Measurements from ENCODE around the gene ELOVL7. TPM values are rescaled to one million over a fixed set of nuclear protein-coding genes. Genes with fewer than 3 reads are reported as not detected.

ELOVL7 gene
- total and polyA plus RNA-seq, 2 donors (not counting 1 experiment from before 2014, with no cell fraction given) = under 0.01 to 0.07 TPM

DNA sequence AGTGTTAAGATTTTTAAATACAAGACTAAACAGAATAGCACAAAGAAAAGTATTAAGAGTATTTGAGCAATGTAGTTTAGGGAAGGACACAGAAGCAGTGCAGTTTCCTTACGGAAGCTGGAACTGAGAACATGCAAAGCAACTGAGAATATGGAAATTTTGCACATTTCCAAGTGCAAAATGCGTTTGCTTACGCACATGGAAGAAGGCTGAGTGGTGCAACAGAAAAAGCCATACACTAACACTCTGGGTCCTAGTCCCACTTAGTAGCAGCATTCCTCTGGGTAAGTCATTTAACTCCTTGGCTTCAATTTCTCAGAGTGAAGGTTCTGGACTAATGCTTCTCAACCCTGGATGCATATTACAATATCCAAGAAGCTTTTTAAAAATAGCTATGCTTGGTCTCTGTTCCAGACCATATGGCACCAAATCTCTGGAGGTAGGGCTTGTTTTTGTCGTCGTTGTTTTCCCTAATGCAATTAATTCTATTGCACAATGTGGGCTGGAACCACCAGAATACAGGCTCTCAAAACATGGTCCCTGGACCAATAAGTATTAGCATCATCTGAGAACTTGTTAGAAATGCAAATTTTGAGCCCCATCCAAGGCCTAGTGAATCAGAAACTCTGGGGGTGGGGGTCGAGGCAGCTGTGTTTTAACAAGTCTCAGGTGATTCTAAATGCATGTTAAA lies 78.9 kb downstream of the ELOVL7 start:
- no peaks in the 10 kb centered on the region for H3K79me2 ChIP-seq (ENCODE audit: control insufficient read depth, insufficient read depth, low read length)
- no peaks in the 10 kb centered on the region for H3K27me3 ChIP-seq (ENCODE audit: control insufficient read depth, insufficient read depth, low read length)
- H3K9me3 ChIP-seq (ENCODE audit: control insufficient read depth, insufficient read depth, low read depth, low read length) = no peaks in the 10 kb centered on the region
- no peak overlapping the region for H3K27ac ChIP-seq (ENCODE audit: insufficient read depth, low read length)
- DNase-seq (ENCODE audit: low read depth in 2 of 2) = peak in 1 of 2 donors; percentile 1
- H3K9ac ChIP-seq (ENCODE audit: insufficient read depth, low read length) = no peak overlapping the region
- H3K4me2 ChIP-seq (ENCODE audit: extremely low read depth, insufficient read depth, low read length) = no peak overlapping the region
- H2AFZ ChIP-seq (ENCODE audit: low read length) = no peak overlapping the region
- TF ChIP-seq, protein P1, sequence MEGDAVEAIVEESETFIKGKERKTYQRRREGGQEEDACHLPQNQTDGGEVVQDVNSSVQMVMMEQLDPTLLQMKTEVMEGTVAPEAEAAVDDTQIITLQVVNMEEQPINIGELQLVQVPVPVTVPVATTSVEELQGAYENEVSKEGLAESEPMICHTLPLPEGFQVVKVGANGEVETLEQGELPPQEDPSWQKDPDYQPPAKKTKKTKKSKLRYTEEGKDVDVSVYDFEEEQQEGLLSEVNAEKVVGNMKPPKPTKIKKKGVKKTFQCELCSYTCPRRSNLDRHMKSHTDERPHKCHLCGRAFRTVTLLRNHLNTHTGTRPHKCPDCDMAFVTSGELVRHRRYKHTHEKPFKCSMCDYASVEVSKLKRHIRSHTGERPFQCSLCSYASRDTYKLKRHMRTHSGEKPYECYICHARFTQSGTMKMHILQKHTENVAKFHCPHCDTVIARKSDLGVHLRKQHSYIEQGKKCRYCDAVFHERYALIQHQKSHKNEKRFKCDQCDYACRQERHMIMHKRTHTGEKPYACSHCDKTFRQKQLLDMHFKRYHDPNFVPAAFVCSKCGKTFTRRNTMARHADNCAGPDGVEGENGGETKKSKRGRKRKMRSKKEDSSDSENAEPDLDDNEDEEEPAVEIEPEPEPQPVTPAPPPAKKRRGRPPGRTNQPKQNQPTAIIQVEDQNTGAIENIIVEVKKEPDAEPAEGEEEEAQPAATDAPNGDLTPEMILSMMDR (conservative IDR thresholded peaks at IDR 0.05 in 1 of 2, IDR thresholded peaks at IDR 0.05 in 1 of 2; ENCODE audit: low read depth in 1 of 2, low read length in 2 of 2) = no peak
- no peak for TF ChIP-seq EZH2 (IDR thresholded peaks at IDR 0.05; ENCODE audit: low read length, missing control alignments)
- no peaks in the 10 kb centered on the region for H4K20me1 ChIP-seq (ENCODE audit: control insufficient read depth, extremely low read depth, insufficient read depth, low read length)
- no peak overlapping the region for H3K4me3 ChIP-seq (replicated peaks in 1 of 4; ENCODE audit: control extremely low read depth in 1 of 4, insufficient read depth in 1 of 4, low read depth in 3 of 4, low read length in 4 of 4)
- no peaks in the 10 kb centered on the region for H3K4me1 ChIP-seq (ENCODE audit: control insufficient read depth, extremely low read depth, insufficient read depth, low read length)
- no peaks in the 10 kb centered on the region for H3K36me3 ChIP-seq (ENCODE audit: control insufficient read depth, insufficient read depth, low read length)

DNA sequence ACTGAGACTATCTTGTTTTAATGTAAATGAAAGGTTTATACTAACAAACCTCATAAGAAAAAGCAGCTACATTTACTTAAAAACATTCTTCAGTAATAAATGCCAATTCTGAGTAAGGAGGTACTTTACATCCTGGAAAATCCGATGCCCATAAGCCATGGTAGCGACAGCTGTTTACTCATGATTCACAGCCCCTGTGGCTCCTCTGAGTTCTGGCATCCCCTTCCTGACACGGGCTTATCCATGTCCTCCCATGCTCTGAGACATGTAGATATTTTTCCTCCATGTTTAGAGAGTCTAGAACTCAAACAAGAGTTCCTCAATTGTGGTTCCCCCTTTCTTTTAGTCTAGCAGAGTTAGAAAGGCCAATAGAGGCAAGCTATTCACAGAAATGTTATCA lies 81.0 kb downstream of the ELOVL7 start:
- TF ChIP-seq, protein P1 (conservative IDR thresholded peaks at IDR 0.05 in 1 of 2, IDR thresholded peaks at IDR 0.05 in 1 of 2; ENCODE audit: low read depth in 1 of 2, low read length in 2 of 2) = no peak
- no peak for TF ChIP-seq EZH2 (IDR thresholded peaks at IDR 0.05; ENCODE audit: low read length, missing control alignments)
- H3K4me3 ChIP-seq (replicated peaks in 1 of 4; ENCODE audit: control extremely low read depth in 1 of 4, insufficient read depth in 1 of 4, low read depth in 3 of 4, low read length in 4 of 4) = no peak overlapping the region
- no peaks in the 10 kb centered on the region for H3K79me2 ChIP-seq (ENCODE audit: control insufficient read depth, insufficient read depth, low read length)
- H3K4me1 ChIP-seq (ENCODE audit: control insufficient read depth, extremely low read depth, insufficient read depth, low read length) = no peaks in the 10 kb centered on the region
- no peak overlapping the region for H3K4me2 ChIP-seq (ENCODE audit: extremely low read depth, insufficient read depth, low read length)
- no peak overlapping the region for H2AFZ ChIP-seq (ENCODE audit: low read length)
- no peaks in the 10 kb centered on the region for H3K36me3 ChIP-seq (ENCODE audit: control insufficient read depth, insufficient read depth, low read length)
- H4K20me1 ChIP-seq (ENCODE audit: control insufficient read depth, extremely low read depth, insufficient read depth, low read length) = no peaks in the 10 kb centered on the region
- H3K9ac ChIP-seq (ENCODE audit: insufficient read depth, low read length) = no peak overlapping the region
- H3K27me3 ChIP-seq (ENCODE audit: control insufficient read depth, insufficient read depth, low read length) = no peaks in the 10 kb centered on the region
- no peak overlapping the region for H3K27ac ChIP-seq (ENCODE audit: insufficient read depth, low read length)
- DNase-seq (ENCODE audit: low read depth in 2 of 2) = no peak
- no peaks in the 10 kb centered on the region for H3K9me3 ChIP-seq (ENCODE audit: control insufficient read depth, insufficient read depth, low read depth, low read length)

DNA sequence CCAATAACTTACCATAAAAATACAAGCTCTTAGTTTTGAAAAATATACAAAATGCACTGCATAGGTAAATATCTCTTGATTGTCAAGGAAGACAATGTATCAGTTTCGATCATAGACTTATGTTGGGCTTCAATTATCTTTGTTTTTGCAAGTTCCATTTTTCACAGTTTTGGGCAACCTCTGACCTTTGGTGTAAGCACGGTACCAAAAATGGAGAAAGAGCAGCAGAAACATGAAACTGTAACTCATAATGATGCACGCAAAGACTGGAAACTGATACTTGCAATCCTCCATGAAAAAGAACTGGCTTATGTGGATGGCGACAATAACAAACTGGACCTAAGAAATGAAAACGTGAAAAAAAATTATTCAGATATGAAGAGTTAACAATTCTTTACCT lies 89.6 kb downstream of the ELOVL7 start:
- no peak overlapping the region for H3K4me2 ChIP-seq (ENCODE audit: extremely low read depth, insufficient read depth, low read length)
- H3K36me3 ChIP-seq (ENCODE audit: control insufficient read depth, insufficient read depth, low read length) = no peaks in the 10 kb centered on the region
- H3K9me3 ChIP-seq (ENCODE audit: control insufficient read depth, insufficient read depth, low read depth, low read length) = no peaks in the 10 kb centered on the region
- H3K4me1 ChIP-seq (ENCODE audit: control insufficient read depth, extremely low read depth, insufficient read depth, low read length) = no peaks in the 10 kb centered on the region
- no peak overlapping the region for H2AFZ ChIP-seq (ENCODE audit: low read length)
- H3K9ac ChIP-seq (ENCODE audit: insufficient read depth, low read length) = no peak overlapping the region
- TF ChIP-seq, protein P1 (conservative IDR thresholded peaks at IDR 0.05 in 1 of 2, IDR thresholded peaks at IDR 0.05 in 1 of 2; ENCODE audit: low read depth in 1 of 2, low read length in 2 of 2) = no peak
- no peak for TF ChIP-seq EZH2 (IDR thresholded peaks at IDR 0.05; ENCODE audit: low read length, missing control alignments)
- no peaks in the 10 kb centered on the region for H3K27me3 ChIP-seq (ENCODE audit: control insufficient read depth, insufficient read depth, low read length)
- no peaks in the 10 kb centered on the region for H3K79me2 ChIP-seq (ENCODE audit: control insufficient read depth, insufficient read depth, low read length)
- DNase-seq (ENCODE audit: low read depth in 2 of 2) = no peak
- H3K4me3 ChIP-seq (replicated peaks in 1 of 4; ENCODE audit: control extremely low read depth in 1 of 4, insufficient read depth in 1 of 4, low read depth in 3 of 4, low read length in 4 of 4) = no peak overlapping the region
- no peaks in the 10 kb centered on the region for H4K20me1 ChIP-seq (ENCODE audit: control insufficient read depth, extremely low read depth, insufficient read depth, low read length)
- H3K27ac ChIP-seq (ENCODE audit: insufficient read depth, low read length) = no peak overlapping the region

Data from fibroblast of lung (primary cell).